ACC112 (cell line): ENCODE data around the gene AZIN2.
A peak's percentile ranks its signal among the peaks of the same experiment; 100 is the strongest.

Experiments
- H2AFZ ChIP-seq: fragments of 200-600 bp; sonication (generic); one replicate; pipeline ENCODE4 v1.6.0; 2017; ENCODE audit warnings: antibody characterized with exemption, low read length; ENCODE audit not compliant: unreplicated experiment
- H3K27ac ChIP-seq: fragments of 200-600 bp; sonication (generic); 2 replicates; pipeline ENCODE4 v1.5.1; 2014; ENCODE audit warnings: low read depth, mild to moderate bottlenecking, antibody characterized with exemption, low read length, moderate library complexity
- H3K27me3 ChIP-seq: fragments of 200-600 bp; sonication (generic); 2 replicates; pipeline ENCODE4 v1.6.1; 2014; ENCODE audit warnings: mild to moderate bottlenecking, antibody characterized with exemption, low read length, moderate library complexity, mixed read lengths; ENCODE audit not compliant: insufficient read depth
- H3K36me3 ChIP-seq: fragments of 200-600 bp; sonication (generic); 2 replicates; pipeline ENCODE4 v1.6.1; 2016; ENCODE audit warnings: mild to moderate bottlenecking, antibody characterized with exemption, low read length, moderate library complexity, mixed read lengths; ENCODE audit not compliant: insufficient read depth
- H3K4me1 ChIP-seq: fragments of 200-600 bp; sonication (generic); one replicate; pipeline ENCODE4 v1.6.1; 2016; ENCODE audit warnings: low read length, mixed read lengths; ENCODE audit not compliant: insufficient read depth, unreplicated experiment, control insufficient read depth
- H3K4me3 ChIP-seq: fragments of 200-600 bp; sonication (generic); 2 replicates; pipeline ENCODE4 v1.5.1; 2014; ENCODE audit warnings: mild to moderate bottlenecking, low read depth, low read length
- H3K79me2 ChIP-seq: fragments of 200-600 bp; sonication (generic); one replicate; pipeline ENCODE4 v1.6.0; 2016; ENCODE audit warnings: low read length; ENCODE audit not compliant: control insufficient read depth, unreplicated experiment, insufficient read depth

AZIN2 gene

GRCh38 chr1:33080373-33080772 is 580 bp upstream of the AZIN2 start:
- Histone ChIP-seq H3K27ac (no peak overlapping the region), H3K4me1 (no peaks in the 10 kb centered on the region), H3K27me3 (no peaks in the 10 kb centered on the region), H3K79me2 (no peaks in the 10 kb centered on the region), H2AFZ (peak overlapping the region; percentile 73), H3K4me3 (peak overlapping the region; percentile 84), H3K36me3 (no peaks in the 10 kb centered on the region)

- H3K27me3 ChIP-seq = no peaks in the 10 kb centered on the region
- peak overlapping the region; percentile 85 for H2AFZ ChIP-seq
- H3K79me2 ChIP-seq = no peaks in the 10 kb centered on the region
- H3K4me3 ChIP-seq = peak overlapping the region; percentile 84
- no peaks in the 10 kb centered on the region for H3K36me3 ChIP-seq
- no peak overlapping the region for H3K27ac ChIP-seq
- H3K4me1 ChIP-seq = peaks cover 2% of the 10 kb centered on the region
These were observed 777 bp downstream of the AZIN2 start for GRCh38 chr1:33081554-33082305.

- Histone ChIP-seq H3K4me3 (no peak overlapping the region), H3K36me3 (no peaks in the 10 kb centered on the region), H2AFZ (no peak overlapping the region), H3K79me2 (no peaks in the 10 kb centered on the region), H3K27me3 (no peaks in the 10 kb centered on the region), H3K27ac (no peak overlapping the region), H3K4me1 (peaks cover 3% of the 10 kb centered on the region)
These were observed 1.7 kb downstream of the AZIN2 start for GRCh38 chr1:33082575-33083108.

GRCh38 chr1:33085332-33085731 is 4.4 kb downstream of the AZIN2 start:
- Histone ChIP-seq H2AFZ (no peak overlapping the region), H3K4me3 (no peak overlapping the region), H3K27me3 (no peaks in the 10 kb centered on the region), H3K27ac (no peak overlapping the region), H3K79me2 (no peaks in the 10 kb centered on the region), H3K4me1 (peaks cover 3% of the 10 kb centered on the region), H3K36me3 (no peaks in the 10 kb centered on the region)

DNA sequence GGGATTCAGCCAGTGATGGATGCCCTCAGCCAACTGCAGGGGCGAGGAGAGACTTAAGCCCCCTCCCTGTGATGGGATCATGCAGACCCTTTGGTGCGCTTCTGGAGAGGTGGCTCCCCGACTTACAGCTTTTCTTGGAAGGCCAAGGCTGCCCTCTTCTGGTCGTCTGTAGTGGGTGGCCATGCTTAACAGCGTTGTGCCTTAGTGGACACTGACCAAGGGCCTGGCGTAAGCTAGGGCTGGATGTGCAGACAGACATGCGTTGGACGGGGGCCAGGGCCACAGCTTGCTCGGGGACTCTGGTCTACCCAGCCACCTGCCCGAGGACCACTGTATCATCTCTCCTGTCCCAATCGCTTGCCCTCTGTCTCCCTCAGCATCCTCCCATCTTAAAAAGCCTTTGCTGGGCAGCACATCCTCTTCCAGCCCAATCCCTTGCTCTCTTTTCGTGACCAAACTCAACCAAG is 5.5 kb downstream of the AZIN2 start:
- Histone ChIP-seq H3K27me3 (no peaks in the 10 kb centered on the region), H3K79me2 (no peaks in the 10 kb centered on the region), H3K27ac (no peak overlapping the region), H3K4me3 (no peak overlapping the region), H2AFZ (no peak overlapping the region), H3K36me3 (no peaks in the 10 kb centered on the region), H3K4me1 (peaks cover 3% of the 10 kb centered on the region)

GRCh38 chr1:33087677-33088076 is 6.7 kb downstream of the AZIN2 start:
- H3K79me2 ChIP-seq = no peaks in the 10 kb centered on the region
- H2AFZ ChIP-seq = no peak overlapping the region
- H3K4me3 ChIP-seq = no peak overlapping the region
- H3K27me3 ChIP-seq = no peaks in the 10 kb centered on the region
- no peaks in the 10 kb centered on the region for H3K36me3 ChIP-seq
- H3K27ac ChIP-seq = no peak overlapping the region
- peaks cover 3% of the 10 kb centered on the region for H3K4me1 ChIP-seq

DNA sequence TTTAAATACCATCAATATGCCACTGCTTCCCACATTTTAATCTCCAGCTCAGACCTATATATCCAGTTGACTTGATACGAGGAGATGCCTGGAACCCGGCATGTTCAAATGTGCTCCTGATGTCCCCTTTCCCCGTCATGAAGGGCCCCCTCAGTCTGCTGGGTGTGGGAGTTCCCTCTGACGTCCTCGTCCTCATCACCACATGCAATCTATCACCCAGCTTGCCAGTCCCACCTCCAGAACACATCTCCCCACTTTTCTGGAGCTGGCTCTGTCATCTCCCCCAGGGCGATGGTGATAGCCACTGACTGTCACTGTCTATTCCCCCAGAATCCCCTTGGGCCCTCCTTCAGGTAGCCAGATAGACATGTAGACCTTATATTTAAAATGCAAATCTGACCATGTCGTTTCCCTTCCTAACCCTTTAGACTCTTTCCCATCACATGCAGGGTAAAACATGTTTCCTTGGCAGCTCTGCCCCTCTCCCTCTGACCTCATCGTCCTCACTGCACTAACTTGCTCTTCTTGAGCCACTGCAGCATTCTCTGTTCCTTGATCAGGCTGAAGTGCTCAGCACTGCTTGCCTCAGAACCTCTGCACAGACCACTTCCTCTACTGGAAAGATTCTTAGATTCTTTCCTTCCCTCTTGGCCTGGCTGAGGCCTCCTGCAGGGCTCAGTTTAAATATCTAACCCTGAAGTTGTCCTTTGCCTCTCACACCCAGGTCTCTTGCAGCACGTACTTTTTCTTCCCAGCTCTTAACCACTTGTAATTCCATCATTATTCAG is 7.4 kb downstream of the AZIN2 start:
- no peak overlapping the region for H3K4me3 ChIP-seq
- no peaks in the 10 kb centered on the region for H3K36me3 ChIP-seq
- H3K27ac ChIP-seq = no peak overlapping the region
- peaks cover 3% of the 10 kb centered on the region for H3K4me1 ChIP-seq
- H2AFZ ChIP-seq = no peak overlapping the region
- H3K27me3 ChIP-seq = no peaks in the 10 kb centered on the region
- H3K79me2 ChIP-seq = no peaks in the 10 kb centered on the region

GRCh38 chr1:33089457-33089856 is 8.5 kb downstream of the AZIN2 start:
- H3K79me2 ChIP-seq = no peaks in the 10 kb centered on the region
- H2AFZ ChIP-seq = no peak overlapping the region
- H3K4me1 ChIP-seq = peaks cover 3% of the 10 kb centered on the region
- no peak overlapping the region for H3K27ac ChIP-seq
- H3K36me3 ChIP-seq = no peaks in the 10 kb centered on the region
- H3K27me3 ChIP-seq = no peaks in the 10 kb centered on the region
- H3K4me3 ChIP-seq = no peak overlapping the region

GRCh38 chr1:33092438-33092837 is 11.5 kb downstream of the AZIN2 start:
- peaks cover 5% of the 10 kb centered on the region for H3K4me1 ChIP-seq
- H3K27ac ChIP-seq = no peak overlapping the region
- no peaks in the 10 kb centered on the region for H3K36me3 ChIP-seq
- H3K79me2 ChIP-seq = no peaks in the 10 kb centered on the region
- no peaks in the 10 kb centered on the region for H3K27me3 ChIP-seq
- H3K4me3 ChIP-seq = no peak overlapping the region
- no peak overlapping the region for H2AFZ ChIP-seq

DNA sequence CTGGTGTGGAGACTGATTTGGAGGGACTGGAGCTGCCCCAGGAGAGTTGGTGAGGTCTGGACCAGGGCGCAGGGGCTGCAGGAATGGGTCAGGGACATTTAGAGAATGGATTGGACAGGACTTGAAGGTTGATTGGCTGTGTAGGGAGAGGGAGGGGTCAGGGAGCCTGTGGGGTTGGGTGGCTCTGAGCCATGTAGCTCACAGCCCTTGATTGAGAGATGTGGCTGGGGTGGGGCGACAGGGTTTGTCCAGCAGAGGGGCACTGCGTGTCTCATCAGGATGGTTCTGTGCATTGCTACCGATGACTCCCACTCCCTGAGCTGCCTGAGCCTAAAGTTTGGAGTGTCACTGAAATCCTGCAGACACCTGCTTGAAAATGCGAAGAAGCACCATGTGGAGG is 12.1 kb downstream of the AZIN2 start:
- H3K27ac ChIP-seq = no peak overlapping the region
- peaks cover 5% of the 10 kb centered on the region for H3K4me1 ChIP-seq
- no peak overlapping the region for H2AFZ ChIP-seq
- H3K27me3 ChIP-seq = no peaks in the 10 kb centered on the region
- no peaks in the 10 kb centered on the region for H3K79me2 ChIP-seq
- no peaks in the 10 kb centered on the region for H3K36me3 ChIP-seq
- no peak overlapping the region for H3K4me3 ChIP-seq
